ENCODE results near the gene XYLT2. TPM values are rescaled to one million over a fixed set of nuclear protein-coding genes. Genes with fewer than 3 reads are reported as not detected.

Gene XYLT2
- total RNA-seq, 1 experiment from 2014 or later = 15.6 TPM

- DNase-seq (ENCODE audit: low read depth) = peak; percentile 38
Observed at GRCh38 chr17:50348522-50349242, 2.8 kb downstream of the XYLT2 start.

GRCh38 chr17:50349243-50349600 is 3.3 kb downstream of the XYLT2 start:
- DNase-seq (ENCODE audit: low read depth) = no peak

GRCh38 chr17:50350733-50351132 is 4.8 kb downstream of the XYLT2 start:
- no peak for DNase-seq (ENCODE audit: low read depth)

GRCh38 chr17:50352072-50352692 is 6.3 kb downstream of the XYLT2 start:
- no peak for DNase-seq (ENCODE audit: low read depth)

- no peak for DNase-seq (ENCODE audit: low read depth)
Observed at GRCh38 chr17:50352693-50353599, 7.0 kb downstream of the XYLT2 start.

GRCh38 chr17:50353600-50354195 is 7.8 kb downstream of the XYLT2 start:
- DNase-seq (ENCODE audit: low read depth) = no peak

GRCh38 chr17:50354198-50354597 is 8.3 kb downstream of the XYLT2 start:
- no peak for DNase-seq (ENCODE audit: low read depth)

- DNase-seq (ENCODE audit: low read depth) = no peak
Observed at GRCh38 chr17:50354776-50355175, 8.8 kb downstream of the XYLT2 start.

GRCh38 chr17:50355336-50355700 is 9.4 kb downstream of the XYLT2 start:
- DNase-seq (ENCODE audit: low read depth) = no peak

GRCh38 chr17:50355701-50356341 is 9.9 kb downstream of the XYLT2 start:
- no peak for DNase-seq (ENCODE audit: low read depth)

- no peak for DNase-seq (ENCODE audit: low read depth)
Observed at GRCh38 chr17:50356418-50356817, 10.5 kb downstream of the XYLT2 start.

- no peak for DNase-seq (ENCODE audit: low read depth)
Observed at GRCh38 chr17:50356892-50357510, 11.1 kb downstream of the XYLT2 start.

- DNase-seq (ENCODE audit: low read depth) = no peak
Observed at GRCh38 chr17:50358177-50358576, 12.3 kb downstream of the XYLT2 start.

GRCh38 chr17:50359005-50359699 is 13.2 kb downstream of the XYLT2 start:
- no peak for DNase-seq (ENCODE audit: low read depth)

- no peak for DNase-seq (ENCODE audit: low read depth)
Observed at GRCh38 chr17:50359998-50360461, 14.1 kb downstream of the XYLT2 start.

- no peak for DNase-seq (ENCODE audit: low read depth)
Observed at GRCh38 chr17:50360486-50361115, 14.7 kb downstream of the XYLT2 start.

- peak; percentile 47 for DNase-seq (ENCODE audit: low read depth)
Observed at GRCh38 chr17:50361561-50362480, 15.9 kb downstream of the XYLT2 start.

GRCh38 chr17:50362661-50363060 is 16.7 kb downstream of the XYLT2 start:
- no peak for DNase-seq (ENCODE audit: low read depth)
